K562 (cell line): ENCODE data around the gene ASIC3. TPM values are rescaled to one million over a fixed set of nuclear protein-coding genes. Genes with fewer than 3 reads are reported as not detected.

Experiments
- DDX20 ChIP-seq: fragments of 450-650 bp; IDR thresholded peaks from 2 replicates; pipeline ENCODE4 v1.6.1; 2016; ENCODE audit warnings: missing genetic modification characterization, low read depth, mild to moderate bottlenecking, missing compliant biosample characterization, moderate library complexity
- HDAC3 ChIP-seq: fragments of 450-650 bp; IDR thresholded peaks from 2 replicates; pipeline ENCODE4 v1.6.1; 2018; ENCODE audit warnings: borderline replicate concordance, mild to moderate bottlenecking, moderate library complexity; ENCODE audit not compliant: partially characterized antibody
- HINFP ChIP-seq: fragments of 450-650 bp; conservative IDR thresholded peaks from 2 replicates; pipeline ENCODE4 v1.6.1; 2016; ENCODE audit warnings: missing genetic modification characterization, low read depth, mild to moderate bottlenecking, control low read depth, missing compliant biosample characterization
- ILF3 ChIP-seq: fragments of 450-650 bp; IDR thresholded peaks from 2 replicates; pipeline ENCODE4 v1.6.1; 2018; ENCODE audit warnings: antibody characterized with exemption, mild to moderate bottlenecking, moderate library complexity, borderline replicate concordance
- KDM2B ChIP-seq: fragments of 250-450 bp; sonication (Bioruptor Pico); IDR thresholded peaks from 2 replicates; pipeline ENCODE4 v1.8.0; 2021; ENCODE audit warnings: mild to moderate bottlenecking, moderate library complexity
- MCM5 ChIP-seq: fragments of 450-650 bp; IDR thresholded peaks from 2 replicates; pipeline ENCODE4 v1.6.1; 2016; ENCODE audit warnings: low read depth
- RHOXF2B ChIP-seq: fragments of 250-450 bp; sonication (Bioruptor Pico); conservative IDR thresholded peaks from 2 replicates; pipeline ENCODE4 v1.5.1; 2021
- SMARCE1 ChIP-seq: fragments of 450-650 bp; IDR thresholded peaks from 2 replicates; pipeline ENCODE4 v1.7.1; 2016; ENCODE audit warnings: mild to moderate bottlenecking
- SOX6 ChIP-seq: fragments of 450-650 bp; IDR thresholded peaks from 2 replicates; pipeline ENCODE4 v1.6.1; 2014; ENCODE audit warnings: mild to moderate bottlenecking
- TEAD2 ChIP-seq: fragments of 450-650 bp; IDR thresholded peaks from 2 replicates; pipeline ENCODE4 v1.6.1; 2016; ENCODE audit warnings: missing genetic modification characterization, control low read depth, missing compliant biosample characterization
- TRIM24 ChIP-seq, 2 experiments: fragments of 450-650 bp; IDR thresholded peaks; 2 replicates each; pipeline ENCODE4 v1.6.1; 2016
- ZBTB40 ChIP-seq, 2 experiments: fragments of 450-650 bp in 1 of 2; sonication (generic) in 1 of 2; formaldehyde crosslinking in 1 of 2; IDR thresholded peaks; 2 replicates each; pipeline versions ENCODE4 v1.7.1 to v1.9.0; 2016 to 2022; ENCODE audit warnings: inconsistent platforms in 1 of 2, mild to moderate bottlenecking in 1 of 2, missing genetic modification reagents in 1 of 2
- ZNF253 ChIP-seq: fragments of 250-450 bp; sonication (Bioruptor Pico); conservative IDR thresholded peaks from 2 replicates; pipeline ENCODE4 v1.6.1; 2021; ENCODE audit warnings: mild to moderate bottlenecking
- polyA plus RNA-seq, 8 experiments: library from polyadenylated mRNA; depleted of rRNA in 4 of 8; stranded (reverse) in 5 of 8; unstranded in 3 of 8; fragments of >200 nt; fragmentation: Nextera tagmentation in 2 of 8; fragmentation: Illumina TruSeq in 1 of 8; extraction: Ambion mirVana in 2 of 8; extraction: Trizol in 1 of 8; gene quantifications; 2 replicates each; pipeline versions ENCODE4 v1.2.1 to v1.2.3, GENCODE V29; 2011 to 2014; ENCODE audit warnings: inconsistent platforms in 1 of 8, missing spikeins in 1 of 8
- total RNA-seq, 7 experiments: library from RNA; depleted of rRNA in 6 of 7; stranded (reverse); fragments of >200 nt in 6 of 7; fragmentation: Illumina TruSeq in 2 of 7; extraction: Trizol in 2 of 7; gene quantifications; 2 replicates each; pipeline versions ENCODE4 v1.2.1 to v1.2.3, GENCODE V29; 2011 to 2021; ENCODE audit warnings: low replicate concordance in 1 of 7
- TF ChIP-seq, protein P1 (sequence below), 2 experiments: IDR thresholded peaks in 1 of 2; conservative IDR thresholded peaks in 1 of 2; 2 replicates each; pipeline ENCODE4 v1.6.1; 2016; ENCODE audit warnings: low read depth in 2 of 2, mild to moderate bottlenecking in 1 of 2, missing compliant biosample characterization in 1 of 2, missing genetic modification characterization in 1 of 2, moderate library complexity in 1 of 2

Gene ASIC3
- total and polyA plus RNA-seq, 9 of the 15 experiments (the other 6 are each of a cell fraction or from before 2014, with no cell fraction given): 0.11 to 5.0 (median 0.87) TPM

DNA sequence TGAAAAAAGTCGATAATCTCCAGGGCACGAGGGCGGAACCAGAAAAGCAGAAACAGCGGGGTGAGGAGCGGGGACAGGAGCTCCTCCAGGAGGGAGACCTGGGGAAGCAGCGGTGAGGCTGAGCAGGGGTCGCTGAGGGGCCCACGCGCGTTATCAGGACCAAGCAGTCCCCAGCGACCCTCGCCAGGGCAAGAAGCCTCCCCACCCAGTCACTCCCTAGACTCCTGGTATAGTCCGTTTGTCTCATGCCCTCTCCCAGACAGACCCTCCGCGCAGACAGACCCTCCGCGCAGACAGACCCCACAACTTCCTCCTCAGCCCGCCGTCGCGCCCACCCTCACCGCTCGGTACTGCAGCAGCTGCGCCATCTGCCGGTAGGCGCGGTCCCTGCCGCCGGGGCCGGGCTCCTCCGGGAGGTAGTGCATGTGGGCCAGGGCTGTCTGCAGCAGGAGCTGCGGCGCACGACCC lies 30.3 kb upstream of the ASIC3 start (continued):
- peak; percentile 67 for TF ChIP-seq ZBTB40 (IDR thresholded peaks at IDR 0.05)
- TF ChIP-seq ZBTB40 (CRISPR knock-in tag; IDR thresholded peaks at IDR 0.05): no peak
- TF ChIP-seq SMARCE1: peak; percentile 94
- TF ChIP-seq, protein P1, sequence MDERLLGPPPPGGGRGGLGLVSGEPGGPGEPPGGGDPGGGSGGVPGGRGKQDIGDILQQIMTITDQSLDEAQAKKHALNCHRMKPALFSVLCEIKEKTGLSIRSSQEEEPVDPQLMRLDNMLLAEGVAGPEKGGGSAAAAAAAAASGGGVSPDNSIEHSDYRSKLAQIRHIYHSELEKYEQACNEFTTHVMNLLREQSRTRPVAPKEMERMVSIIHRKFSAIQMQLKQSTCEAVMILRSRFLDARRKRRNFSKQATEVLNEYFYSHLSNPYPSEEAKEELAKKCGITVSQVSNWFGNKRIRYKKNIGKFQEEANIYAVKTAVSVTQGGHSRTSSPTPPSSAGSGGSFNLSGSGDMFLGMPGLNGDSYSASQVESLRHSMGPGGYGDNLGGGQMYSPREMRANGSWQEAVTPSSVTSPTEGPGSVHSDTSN (CRISPR knock-in tag; IDR thresholded peaks at IDR 0.05; ENCODE audit: low read depth): no peak
- TF ChIP-seq, protein P1 (tag; conservative IDR thresholded peaks at IDR 0.05; ENCODE audit: low read depth): no peak
- TF ChIP-seq MCM5: no peak
- 0 out of 2 replicates have a peak, but pooled peaks have one; percentile 64 for TF ChIP-seq RHOXF2B (CRISPR knock-in tag)
- no peak; the same call in 1 of the 2 replicates for TF ChIP-seq KDM2B (CRISPR knock-in tag)
- TF ChIP-seq ZNF253 (CRISPR knock-in tag): no peak
- TF ChIP-seq TEAD2 (tag): no peak
- TF ChIP-seq TRIM24 (IDR thresholded peaks at IDR 0.05): peak in 1 of 2 experiments; percentile 28; a peak in 1 of 4 replicates
- 0 out of 2 replicates have a peak, but pooled peaks have one; percentile 47 for TF ChIP-seq SOX6
- TF ChIP-seq ILF3: no peak
- TF ChIP-seq DDX20 (tag): no peak
- no peak for TF ChIP-seq HINFP
- no peak for TF ChIP-seq HDAC3
